ENCODE measurements around the gene SLC35B2.

GRCh38 chr6:44253307-44254101, 3.8 kb downstream of the SLC35B2 start:
- TF ChIP-seq ZNF274 (IDR thresholded peaks at IDR 0.05; ENCODE audit: low read length) (no peak), ZNF274 (tag by site-specific recombination; IDR thresholded peaks at IDR 0.05; ENCODE audit: borderline replicate concordance) (no peak), CTCF (tag by site-specific recombination; IDR thresholded peaks at IDR 0.05) (peak; percentile 61), ZNF560 (tag by site-specific recombination; IDR thresholded peaks at IDR 0.05; ENCODE audit: borderline replicate concordance) (no peak)

All from HEK293 (cell line).